Ishikawa (cell line): Measurements from ENCODE around the gene CCDC187.

Source experiments
- EGR1 ChIP-seq: IDR thresholded peaks from 2 replicates; pipeline ENCODE4 v1.6.1; 2012
- EP300 ChIP-seq: IDR thresholded peaks from 2 replicates; pipeline ENCODE4 v1.6.1; 2012; ENCODE audit warnings: borderline replicate concordance
- FOXM1 ChIP-seq: IDR thresholded peaks from 2 replicates; pipeline ENCODE4 v1.6.1; 2012; ENCODE audit warnings: low read depth, borderline replicate concordance
- TAF1 ChIP-seq: IDR thresholded peaks from 2 replicates; pipeline ENCODE4 v1.6.1; 2012; ENCODE audit warnings: low read depth, mild to moderate bottlenecking
- TCF12 ChIP-seq: IDR thresholded peaks from 2 replicates; pipeline ENCODE4 v1.6.1; 2012; ENCODE audit warnings: low read depth
- TEAD4 ChIP-seq: IDR thresholded peaks from 2 replicates; pipeline ENCODE4 v1.6.1; 2012
- YY1 ChIP-seq: IDR thresholded peaks from 2 replicates; pipeline ENCODE4 v1.6.1; 2012; ENCODE audit warnings: low read depth
- ZBTB7A ChIP-seq: IDR thresholded peaks from 2 replicates; pipeline ENCODE4 v1.6.1; 2012; ENCODE audit warnings: low read depth
- TF ChIP-seq, protein P1 (sequence below): IDR thresholded peaks from 2 replicates; pipeline ENCODE4 v1.6.1; 2012; ENCODE audit warnings: low read depth, mild to moderate bottlenecking

DNA sequence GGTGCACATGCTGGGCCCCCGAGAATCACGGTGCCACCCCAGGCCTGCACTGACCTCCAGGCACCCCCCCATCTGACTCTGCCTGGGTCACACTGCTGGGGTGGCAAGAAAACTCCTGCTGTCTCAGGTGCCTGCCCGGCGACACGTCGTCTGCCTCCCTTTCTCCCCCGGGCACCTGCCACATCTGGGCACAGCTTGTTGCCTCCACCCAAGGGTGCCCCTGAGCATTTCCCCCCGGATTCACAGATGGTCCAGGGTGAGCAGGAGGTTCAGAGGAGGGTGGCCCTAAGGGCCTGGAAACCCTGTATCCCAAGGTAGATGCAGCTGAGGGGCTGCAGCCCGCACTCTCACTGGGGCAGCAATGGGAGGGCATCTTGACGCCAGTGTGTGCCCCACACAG is 43.4 kb downstream of the CCDC187 start:
- TF ChIP-seq EP300 = no peak
- no peak for TF ChIP-seq EGR1
- TF ChIP-seq ZBTB7A = no peak
- TF ChIP-seq TAF1 = no peak
- no peak for TF ChIP-seq TCF12
- TF ChIP-seq TEAD4 = no peak
- no peak for TF ChIP-seq YY1
- no peak for TF ChIP-seq FOXM1
- TF ChIP-seq, protein P1, sequence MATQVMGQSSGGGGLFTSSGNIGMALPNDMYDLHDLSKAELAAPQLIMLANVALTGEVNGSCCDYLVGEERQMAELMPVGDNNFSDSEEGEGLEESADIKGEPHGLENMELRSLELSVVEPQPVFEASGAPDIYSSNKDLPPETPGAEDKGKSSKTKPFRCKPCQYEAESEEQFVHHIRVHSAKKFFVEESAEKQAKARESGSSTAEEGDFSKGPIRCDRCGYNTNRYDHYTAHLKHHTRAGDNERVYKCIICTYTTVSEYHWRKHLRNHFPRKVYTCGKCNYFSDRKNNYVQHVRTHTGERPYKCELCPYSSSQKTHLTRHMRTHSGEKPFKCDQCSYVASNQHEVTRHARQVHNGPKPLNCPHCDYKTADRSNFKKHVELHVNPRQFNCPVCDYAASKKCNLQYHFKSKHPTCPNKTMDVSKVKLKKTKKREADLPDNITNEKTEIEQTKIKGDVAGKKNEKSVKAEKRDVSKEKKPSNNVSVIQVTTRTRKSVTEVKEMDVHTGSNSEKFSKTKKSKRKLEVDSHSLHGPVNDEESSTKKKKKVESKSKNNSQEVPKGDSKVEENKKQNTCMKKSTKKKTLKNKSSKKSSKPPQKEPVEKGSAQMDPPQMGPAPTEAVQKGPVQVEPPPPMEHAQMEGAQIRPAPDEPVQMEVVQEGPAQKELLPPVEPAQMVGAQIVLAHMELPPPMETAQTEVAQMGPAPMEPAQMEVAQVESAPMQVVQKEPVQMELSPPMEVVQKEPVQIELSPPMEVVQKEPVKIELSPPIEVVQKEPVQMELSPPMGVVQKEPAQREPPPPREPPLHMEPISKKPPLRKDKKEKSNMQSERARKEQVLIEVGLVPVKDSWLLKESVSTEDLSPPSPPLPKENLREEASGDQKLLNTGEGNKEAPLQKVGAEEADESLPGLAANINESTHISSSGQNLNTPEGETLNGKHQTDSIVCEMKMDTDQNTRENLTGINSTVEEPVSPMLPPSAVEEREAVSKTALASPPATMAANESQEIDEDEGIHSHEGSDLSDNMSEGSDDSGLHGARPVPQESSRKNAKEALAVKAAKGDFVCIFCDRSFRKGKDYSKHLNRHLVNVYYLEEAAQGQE = no peak
